ENCODE results near the gene MYO6. TPM values are rescaled to one million over a fixed set of nuclear protein-coding genes. Genes with fewer than 3 reads are reported as not detected.

MYO6 gene
- total and polyA plus RNA-seq, 2 of the 8 experiments (the other 6 are each of a cell fraction or from before 2014, with no cell fraction given): 8.3 to 21.9 TPM

GRCh38 chr6:75759207-75759606 lies 10.2 kb downstream of the MYO6 start (continued):
- TF ChIP-seq, protein P1, sequence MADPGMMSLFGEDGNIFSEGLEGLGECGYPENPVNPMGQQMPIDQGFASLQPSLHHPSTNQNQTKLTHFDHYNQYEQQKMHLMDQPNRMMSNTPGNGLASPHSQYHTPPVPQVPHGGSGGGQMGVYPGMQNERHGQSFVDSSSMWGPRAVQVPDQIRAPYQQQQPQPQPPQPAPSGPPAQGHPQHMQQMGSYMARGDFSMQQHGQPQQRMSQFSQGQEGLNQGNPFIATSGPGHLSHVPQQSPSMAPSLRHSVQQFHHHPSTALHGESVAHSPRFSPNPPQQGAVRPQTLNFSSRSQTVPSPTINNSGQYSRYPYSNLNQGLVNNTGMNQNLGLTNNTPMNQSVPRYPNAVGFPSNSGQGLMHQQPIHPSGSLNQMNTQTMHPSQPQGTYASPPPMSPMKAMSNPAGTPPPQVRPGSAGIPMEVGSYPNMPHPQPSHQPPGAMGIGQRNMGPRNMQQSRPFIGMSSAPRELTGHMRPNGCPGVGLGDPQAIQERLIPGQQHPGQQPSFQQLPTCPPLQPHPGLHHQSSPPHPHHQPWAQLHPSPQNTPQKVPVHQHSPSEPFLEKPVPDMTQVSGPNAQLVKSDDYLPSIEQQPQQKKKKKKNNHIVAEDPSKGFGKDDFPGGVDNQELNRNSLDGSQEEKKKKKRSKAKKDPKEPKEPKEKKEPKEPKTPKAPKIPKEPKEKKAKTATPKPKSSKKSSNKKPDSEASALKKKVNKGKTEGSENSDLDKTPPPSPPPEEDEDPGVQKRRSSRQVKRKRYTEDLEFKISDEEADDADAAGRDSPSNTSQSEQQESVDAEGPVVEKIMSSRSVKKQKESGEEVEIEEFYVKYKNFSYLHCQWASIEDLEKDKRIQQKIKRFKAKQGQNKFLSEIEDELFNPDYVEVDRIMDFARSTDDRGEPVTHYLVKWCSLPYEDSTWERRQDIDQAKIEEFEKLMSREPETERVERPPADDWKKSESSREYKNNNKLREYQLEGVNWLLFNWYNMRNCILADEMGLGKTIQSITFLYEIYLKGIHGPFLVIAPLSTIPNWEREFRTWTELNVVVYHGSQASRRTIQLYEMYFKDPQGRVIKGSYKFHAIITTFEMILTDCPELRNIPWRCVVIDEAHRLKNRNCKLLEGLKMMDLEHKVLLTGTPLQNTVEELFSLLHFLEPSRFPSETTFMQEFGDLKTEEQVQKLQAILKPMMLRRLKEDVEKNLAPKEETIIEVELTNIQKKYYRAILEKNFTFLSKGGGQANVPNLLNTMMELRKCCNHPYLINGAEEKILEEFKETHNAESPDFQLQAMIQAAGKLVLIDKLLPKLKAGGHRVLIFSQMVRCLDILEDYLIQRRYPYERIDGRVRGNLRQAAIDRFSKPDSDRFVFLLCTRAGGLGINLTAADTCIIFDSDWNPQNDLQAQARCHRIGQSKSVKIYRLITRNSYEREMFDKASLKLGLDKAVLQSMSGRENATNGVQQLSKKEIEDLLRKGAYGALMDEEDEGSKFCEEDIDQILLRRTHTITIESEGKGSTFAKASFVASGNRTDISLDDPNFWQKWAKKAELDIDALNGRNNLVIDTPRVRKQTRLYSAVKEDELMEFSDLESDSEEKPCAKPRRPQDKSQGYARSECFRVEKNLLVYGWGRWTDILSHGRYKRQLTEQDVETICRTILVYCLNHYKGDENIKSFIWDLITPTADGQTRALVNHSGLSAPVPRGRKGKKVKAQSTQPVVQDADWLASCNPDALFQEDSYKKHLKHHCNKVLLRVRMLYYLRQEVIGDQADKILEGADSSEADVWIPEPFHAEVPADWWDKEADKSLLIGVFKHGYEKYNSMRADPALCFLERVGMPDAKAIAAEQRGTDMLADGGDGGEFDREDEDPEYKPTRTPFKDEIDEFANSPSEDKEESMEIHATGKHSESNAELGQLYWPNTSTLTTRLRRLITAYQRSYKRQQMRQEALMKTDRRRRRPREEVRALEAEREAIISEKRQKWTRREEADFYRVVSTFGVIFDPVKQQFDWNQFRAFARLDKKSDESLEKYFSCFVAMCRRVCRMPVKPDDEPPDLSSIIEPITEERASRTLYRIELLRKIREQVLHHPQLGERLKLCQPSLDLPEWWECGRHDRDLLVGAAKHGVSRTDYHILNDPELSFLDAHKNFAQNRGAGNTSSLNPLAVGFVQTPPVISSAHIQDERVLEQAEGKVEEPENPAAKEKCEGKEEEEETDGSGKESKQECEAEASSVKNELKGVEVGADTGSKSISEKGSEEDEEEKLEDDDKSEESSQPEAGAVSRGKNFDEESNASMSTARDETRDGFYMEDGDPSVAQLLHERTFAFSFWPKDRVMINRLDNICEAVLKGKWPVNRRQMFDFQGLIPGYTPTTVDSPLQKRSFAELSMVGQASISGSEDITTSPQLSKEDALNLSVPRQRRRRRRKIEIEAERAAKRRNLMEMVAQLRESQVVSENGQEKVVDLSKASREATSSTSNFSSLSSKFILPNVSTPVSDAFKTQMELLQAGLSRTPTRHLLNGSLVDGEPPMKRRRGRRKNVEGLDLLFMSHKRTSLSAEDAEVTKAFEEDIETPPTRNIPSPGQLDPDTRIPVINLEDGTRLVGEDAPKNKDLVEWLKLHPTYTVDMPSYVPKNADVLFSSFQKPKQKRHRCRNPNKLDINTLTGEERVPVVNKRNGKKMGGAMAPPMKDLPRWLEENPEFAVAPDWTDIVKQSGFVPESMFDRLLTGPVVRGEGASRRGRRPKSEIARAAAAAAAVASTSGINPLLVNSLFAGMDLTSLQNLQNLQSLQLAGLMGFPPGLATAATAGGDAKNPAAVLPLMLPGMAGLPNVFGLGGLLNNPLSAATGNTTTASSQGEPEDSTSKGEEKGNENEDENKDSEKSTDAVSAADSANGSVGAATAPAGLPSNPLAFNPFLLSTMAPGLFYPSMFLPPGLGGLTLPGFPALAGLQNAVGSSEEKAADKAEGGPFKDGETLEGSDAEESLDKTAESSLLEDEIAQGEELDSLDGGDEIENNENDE (IDR thresholded peaks at IDR 0.05; ENCODE audit: insufficient replicate concordance, low read length): no peak
- TF ChIP-seq CHD1 (IDR thresholded peaks at IDR 0.05; ENCODE audit: low read depth, low read length) (no peak), TCF12 (IDR thresholded peaks at IDR 0.05; ENCODE audit: low read depth, low read length) (no peak)

Data from H1 (cell line).